ENCODE data around the gene SMPX. TPM values are rescaled to one million over a fixed set of nuclear protein-coding genes. Genes with fewer than 3 reads are reported as not detected.

SMPX gene
- total and polyA plus RNA-seq, 2 of the 4 experiments (the other 2 are of a cell fraction), result not detected

DNA sequence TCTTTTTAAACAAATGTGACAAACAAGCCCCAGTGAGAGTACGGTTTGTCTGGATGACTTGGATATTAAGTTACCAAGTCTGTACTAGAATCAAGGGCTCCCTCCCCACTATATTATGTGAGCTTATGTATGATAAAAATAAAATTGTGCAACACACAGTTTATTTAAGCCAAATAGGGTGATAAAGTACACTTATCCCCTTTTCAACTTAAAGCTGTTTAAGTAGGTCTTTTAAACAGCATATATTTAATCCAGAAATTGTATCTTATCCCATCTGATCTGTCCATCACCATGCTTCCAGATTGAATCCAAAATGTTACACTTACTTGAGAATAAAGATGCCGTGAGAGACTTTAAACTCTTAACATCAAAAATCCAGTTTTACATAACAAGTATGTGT is 97.8 kb downstream of the SMPX start:
- no peak overlapping the region for H3K4me2 ChIP-seq (ENCODE audit: low read depth, low read length)
- BruUV-seq (replicated peaks), result no TSS peak
- no peak overlapping the region for H2BK5ac ChIP-seq (ENCODE audit: low read depth, low read length, poor library complexity, severe bottlenecking)
- H3K14ac ChIP-seq (replicated peaks; ENCODE audit: low read depth, low read length), result no peak overlapping the region
- no peak overlapping the region for H3K18ac ChIP-seq (ENCODE audit: low read depth, low read length)
- no peak overlapping the region for H2BK15ac ChIP-seq (ENCODE audit: low read depth, low read length)
- peaks cover 11% of the 10 kb centered on the region; the same call in 1 of the 2 replicates for H3K9me3 ChIP-seq (ENCODE audit: control insufficient read depth, insufficient read depth, low read length)
- ChIA-PET POLR2A (ENCODE audit: unreplicated experiment) (no interaction called here), CTCF (interaction anchor here (0.6 kb wide), 1 partner anchor 11 kb away, joined by 3 read pairs; no protein-coding TSS in a partner anchor)
- H3K36me3 ChIP-seq (ENCODE audit: control insufficient read depth, insufficient read depth, low read length), result no peaks in the 10 kb centered on the region
- no peak overlapping the region for H3K9ac ChIP-seq (ENCODE audit: low read depth, low read length)
- H3K23ac ChIP-seq (ENCODE audit: low read depth, low read length), result no peak overlapping the region
- H3K56ac ChIP-seq (ENCODE audit: extremely low read depth, insufficient read depth, low read length), result no peak overlapping the region
- ATAC-seq (ENCODE audit: low read depth) (no peak), DNase-seq (no peak)
- H4K8ac ChIP-seq (ENCODE audit: low read depth in 2 of 2, low read length in 2 of 2), result no peak overlapping the region
- no peaks in the 10 kb centered on the region for H3K9me1 ChIP-seq (ENCODE audit: insufficient read depth, low read length)
- intact Hi-C loops (cut with micrococcal nuclease), result no loop called here
- no peak overlapping the region for H2AK5ac ChIP-seq (ENCODE audit: low read depth, low read length)
- H3K4me3 ChIP-seq (ENCODE audit: insufficient read depth, low read depth, low read length), result no peak overlapping the region
- in situ Hi-C loops (cut with MboI; ENCODE audit: low sequenced_read_pairs), result no loop called here
- no peak overlapping the region for H3K4ac ChIP-seq (ENCODE audit: low read depth, low read length)
- H3K27me3 ChIP-seq (ENCODE audit: control insufficient read depth, insufficient read depth, low read length), result peaks cover 1% of the 10 kb centered on the region; the same call in 1 of the 2 replicates
- no CpG with 5 or more reads among the region's 2 CpGs for WGBS, 2 experiments (ENCODE audit: extremely low coverage in 2 of 2, insufficient read length in 1 of 2)
- H3K79me1 ChIP-seq (ENCODE audit: low read depth in 1 of 2, low read length in 2 of 2), result no peaks in the 10 kb centered on the region
- no peak overlapping the region for H2AK9ac ChIP-seq (replicated peaks; ENCODE audit: low read depth, low read length, poor library complexity)
- TF ChIP-seq MXI1 (IDR thresholded peaks at IDR 0.05; ENCODE audit: borderline replicate concordance, low read depth, low read length), result no peak
- no peak for TF ChIP-seq RFX5 (IDR thresholded peaks at IDR 0.05; ENCODE audit: low read depth, low read length)
- no peak for TF ChIP-seq CHD1 (IDR thresholded peaks at IDR 0.05; ENCODE audit: low read depth, low read length)
- TF ChIP-seq FOS (IDR thresholded peaks at IDR 0.05; ENCODE audit: low read depth, low read length), result no peak
- no peak for TF ChIP-seq MAZ (IDR thresholded peaks at IDR 0.05; ENCODE audit: borderline replicate concordance, low read depth, low read length)
- no peak for TF ChIP-seq NFE2L2 (IDR thresholded peaks at IDR 0.05; ENCODE audit: low read depth, low read length)
- no peaks in the 10 kb centered on the region for H3K4me1 ChIP-seq (ENCODE audit: control insufficient read depth, insufficient read depth, low read length)
- H2BK120ac ChIP-seq (ENCODE audit: low read depth, low read length), result no peak overlapping the region
- H3K27ac ChIP-seq (ENCODE audit: insufficient read depth, low read length), result no peak overlapping the region
- H2AFZ ChIP-seq (replicated peaks; ENCODE audit: low read length, poor library complexity), result no peak overlapping the region
- no peaks in the 10 kb centered on the region for H4K20me1 ChIP-seq (ENCODE audit: insufficient read depth, low read length)
- H4K91ac ChIP-seq (ENCODE audit: insufficient read depth, low read depth, low read length), result no peak overlapping the region
- dilution Hi-C loops (cut with HindIII; ENCODE audit: low sequenced_read_pairs, unreplicated experiment), result no loop called here
- H2BK20ac ChIP-seq (ENCODE audit: low read depth, low read length), result no peak overlapping the region
- no peak overlapping the region for H4K5ac ChIP-seq (ENCODE audit: low read depth, low read length)
